ENCODE data around the gene RPS3. TPM values are rescaled to one million over a fixed set of nuclear protein-coding genes. Genes with fewer than 3 reads are reported as not detected.

RPS3 gene
- total and polyA plus RNA-seq, 2 of the 13 experiments (the other 11 are each of a cell fraction or from before 2014, with no cell fraction given): 2,143 to 3,616 TPM

- TF ChIP-seq FOXM1 (CRISPR knock-in tag; IDR thresholded peaks at IDR 0.05): no peak
- TF ChIP-seq ZEB1 (IDR thresholded peaks at IDR 0.05; ENCODE audit: insufficient replicate concordance, low read depth): no peak
- no peak for TF ChIP-seq SMARCE1 (IDR thresholded peaks at IDR 0.05; ENCODE audit: borderline replicate concordance)
- no peak for TF ChIP-seq ZNF24 (IDR thresholded peaks at IDR 0.05)
- no peak for TF ChIP-seq ZNF512 (CRISPR knock-in tag; IDR thresholded peaks at IDR 0.05)
- no peak for TF ChIP-seq PHB2 (IDR thresholded peaks at IDR 0.05; ENCODE audit: partially characterized antibody)
- TF ChIP-seq ZNF616 (CRISPR knock-in tag; IDR thresholded peaks at IDR 0.05; ENCODE audit: low read depth): 0 out of 2 replicates have a peak, but pooled peaks have one; percentile 24
- no peak for TF ChIP-seq ZBTB40 (IDR thresholded peaks at IDR 0.05)
- no peak for TF ChIP-seq ZBTB40 (CRISPR knock-in tag; IDR thresholded peaks at IDR 0.05)
- no peak for TF ChIP-seq ZBTB20 (CRISPR knock-in tag; IDR thresholded peaks at IDR 0.05; ENCODE audit: borderline replicate concordance, low read depth)
- no peak for TF ChIP-seq KLF9 (CRISPR knock-in tag; IDR thresholded peaks at IDR 0.05; ENCODE audit: low read depth)
- no peak for TF ChIP-seq NR0B2 (CRISPR knock-in tag; IDR thresholded peaks at IDR 0.05)
- TF ChIP-seq ZBTB3 (CRISPR knock-in tag; IDR thresholded peaks at IDR 0.05; ENCODE audit: borderline replicate concordance, low read depth): no peak
- TF ChIP-seq HNRNPL (IDR thresholded peaks at IDR 0.05; ENCODE audit: low read depth, low read length): no peak
- TF ChIP-seq ZNF772 (CRISPR knock-in tag; IDR thresholded peaks at IDR 0.05): no peak
- no peak for TF ChIP-seq POLR2G (IDR thresholded peaks at IDR 0.05; ENCODE audit: low read depth, low read length)
These were observed 23.2 kb downstream of the RPS3 start (continued) for GRCh38 chr11:75422248-75423231.

Data from HepG2 (cell line).